ENCODE measurements around the gene LAMC1. TPM values are rescaled to one million over a fixed set of nuclear protein-coding genes. Genes with fewer than 3 reads are reported as not detected.
"Not testable (repeated sequence)": the region's sequence is repeated elsewhere in the genome, so short reads cannot be mapped to it uniquely, and the experiment has no call there.

The LAMC1 gene
- polyA plus RNA-seq, 1 donor (not counting 4 experiments of a cell fraction or from before 2014, with no cell fraction given): 66.6 TPM

DNA sequence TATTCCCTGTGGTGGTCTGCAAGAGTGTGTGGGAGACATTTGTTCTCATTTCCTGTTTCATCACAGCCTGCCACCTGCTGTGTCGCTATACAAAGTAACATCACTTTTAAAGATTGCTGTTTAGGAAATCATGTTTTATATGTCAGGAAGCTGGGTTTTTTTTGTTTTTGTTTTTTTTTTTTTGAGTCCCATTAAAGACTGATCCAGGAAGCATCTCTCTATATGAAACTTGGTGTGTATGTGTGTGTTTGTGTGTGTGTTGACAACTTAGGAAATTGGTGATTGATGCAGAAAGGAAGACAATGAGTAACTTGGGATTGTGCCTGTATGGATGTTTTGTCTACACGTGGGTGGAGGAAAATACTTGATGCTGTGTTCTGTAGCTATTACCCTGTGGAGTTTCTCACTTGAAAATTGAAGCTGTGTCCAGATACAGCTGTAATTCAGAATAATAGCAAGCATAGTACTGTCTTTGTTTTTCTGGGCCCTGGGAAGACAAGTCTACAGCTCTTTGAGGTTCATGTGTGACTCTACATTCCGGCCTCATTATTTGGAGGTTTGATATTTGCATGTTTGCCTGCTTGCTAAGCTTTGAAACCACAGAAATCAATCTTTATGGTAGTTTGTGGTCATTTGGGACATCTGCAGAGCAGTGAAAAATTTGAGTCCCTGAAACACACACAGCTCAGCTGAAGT, 47.9 kb downstream of the LAMC1 start:
- Histone ChIP-seq H4K20me1 (ENCODE audit: control insufficient read depth, extremely low read depth, insufficient read depth, low read length) (peaks cover 3% of the 10 kb centered on the region), H2AFZ (ENCODE audit: control insufficient read depth, low read length) (no peak overlapping the region), H3K4me2 (ENCODE audit: control insufficient read depth, extremely low read depth, insufficient read depth, low read depth, low read length) (no peak overlapping the region), H3K79me2 (ENCODE audit: control insufficient read depth, insufficient read depth, low read length) (peaks cover 42% of the 10 kb centered on the region), H3K9me1 (ENCODE audit: control insufficient read depth, extremely low read depth, insufficient read depth, low read length) (no peaks in the 10 kb centered on the region), H3K4me1 (ENCODE audit: control insufficient read depth, extremely low read depth, insufficient read depth, low read length) (peaks cover 21% of the 10 kb centered on the region), H3K36me3 (ENCODE audit: control insufficient read depth in 2 of 2, extremely low read depth in 1 of 2, insufficient read depth in 2 of 2, low read length in 2 of 2) (no peaks in the 10 kb centered on the region), H3K9me3 (ENCODE audit: control insufficient read depth, low read depth, low read length) (no peaks in the 10 kb centered on the region), H3K27me3 (ENCODE audit: control insufficient read depth, extremely low read depth, insufficient read depth, low read length) (no peaks in the 10 kb centered on the region), H3K27ac (ENCODE audit: control insufficient read depth, insufficient read depth, low read length) (no peak overlapping the region), H3K4me3 (ENCODE audit: control insufficient read depth in 2 of 3, extremely low read depth in 1 of 3, insufficient read depth in 2 of 3, low read depth in 1 of 3, low read length in 3 of 3) (no peak overlapping the region), H3K9ac (ENCODE audit: control insufficient read depth, extremely low read depth, insufficient read depth, low read length) (no peak overlapping the region)
- dilution Hi-C loops (cut with MboI; ENCODE audit: extremely low pct_ligation_motif_present, low sequenced_read_pairs): no loop called here
- no peak for DNase-seq (ENCODE audit: low read depth, low spot score)
- no peak for TF ChIP-seq EZH2 (IDR thresholded peaks at IDR 0.05; ENCODE audit: low read length)
- TF ChIP-seq, protein P1, sequence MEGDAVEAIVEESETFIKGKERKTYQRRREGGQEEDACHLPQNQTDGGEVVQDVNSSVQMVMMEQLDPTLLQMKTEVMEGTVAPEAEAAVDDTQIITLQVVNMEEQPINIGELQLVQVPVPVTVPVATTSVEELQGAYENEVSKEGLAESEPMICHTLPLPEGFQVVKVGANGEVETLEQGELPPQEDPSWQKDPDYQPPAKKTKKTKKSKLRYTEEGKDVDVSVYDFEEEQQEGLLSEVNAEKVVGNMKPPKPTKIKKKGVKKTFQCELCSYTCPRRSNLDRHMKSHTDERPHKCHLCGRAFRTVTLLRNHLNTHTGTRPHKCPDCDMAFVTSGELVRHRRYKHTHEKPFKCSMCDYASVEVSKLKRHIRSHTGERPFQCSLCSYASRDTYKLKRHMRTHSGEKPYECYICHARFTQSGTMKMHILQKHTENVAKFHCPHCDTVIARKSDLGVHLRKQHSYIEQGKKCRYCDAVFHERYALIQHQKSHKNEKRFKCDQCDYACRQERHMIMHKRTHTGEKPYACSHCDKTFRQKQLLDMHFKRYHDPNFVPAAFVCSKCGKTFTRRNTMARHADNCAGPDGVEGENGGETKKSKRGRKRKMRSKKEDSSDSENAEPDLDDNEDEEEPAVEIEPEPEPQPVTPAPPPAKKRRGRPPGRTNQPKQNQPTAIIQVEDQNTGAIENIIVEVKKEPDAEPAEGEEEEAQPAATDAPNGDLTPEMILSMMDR (optimal IDR thresholded peaks at IDR 0.05 in 1 of 3, IDR thresholded peaks at IDR 0.05 in 1 of 3, conservative IDR thresholded peaks at IDR 0.05 in 1 of 3; ENCODE audit: extremely low read depth in 1 of 3, insufficient read depth in 2 of 3, low read length in 3 of 3): no peak
- FAIRE-seq: no peak

DNA sequence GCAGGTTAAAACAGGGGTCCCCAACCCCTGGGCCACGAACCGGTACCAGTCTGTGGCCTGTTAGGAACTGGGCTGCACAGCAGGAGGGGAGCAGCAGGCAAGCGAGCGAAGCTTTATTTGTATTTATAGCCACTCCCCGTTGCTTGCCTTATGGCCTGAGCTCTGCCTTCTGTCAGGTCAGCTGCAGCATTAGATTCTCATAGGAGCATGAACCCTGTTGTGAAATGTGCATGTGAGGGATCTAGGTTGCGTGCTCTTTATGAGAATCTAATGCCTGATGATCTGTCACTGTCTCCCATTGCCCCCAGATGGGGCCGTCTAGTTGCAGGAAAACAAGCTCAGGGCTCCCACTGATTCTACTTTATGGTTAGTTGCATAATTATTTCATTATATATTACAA, 49.4 kb downstream of the LAMC1 start:
- FAIRE-seq; DNase-seq (ENCODE audit: low read depth, low spot score); H4K20me1 ChIP-seq (ENCODE audit: control insufficient read depth, extremely low read depth, insufficient read depth, low read length); H2AFZ ChIP-seq (ENCODE audit: control insufficient read depth, low read length); H3K27ac ChIP-seq (ENCODE audit: control insufficient read depth, insufficient read depth, low read length); dilution Hi-C loops (cut with MboI; ENCODE audit: extremely low pct_ligation_motif_present, low sequenced_read_pairs); H3K27me3 ChIP-seq (ENCODE audit: control insufficient read depth, extremely low read depth, insufficient read depth, low read length); H3K9ac ChIP-seq (ENCODE audit: control insufficient read depth, extremely low read depth, insufficient read depth, low read length); H3K36me3 ChIP-seq (ENCODE audit: control insufficient read depth in 2 of 2, extremely low read depth in 1 of 2, insufficient read depth in 2 of 2, low read length in 2 of 2); H3K9me3 ChIP-seq (ENCODE audit: control insufficient read depth, low read depth, low read length); H3K4me3 ChIP-seq (ENCODE audit: control insufficient read depth in 2 of 3, extremely low read depth in 1 of 3, insufficient read depth in 2 of 3, low read depth in 1 of 3, low read length in 3 of 3); H3K9me1 ChIP-seq (ENCODE audit: control insufficient read depth, extremely low read depth, insufficient read depth, low read length); H3K4me2 ChIP-seq (ENCODE audit: control insufficient read depth, extremely low read depth, insufficient read depth, low read depth, low read length): not testable (repeated sequence)
- Histone ChIP-seq H3K4me1 (ENCODE audit: control insufficient read depth, extremely low read depth, insufficient read depth, low read length) (peaks cover 21% of the 10 kb centered on the region), H3K79me2 (ENCODE audit: control insufficient read depth, insufficient read depth, low read length) (peaks cover 54% of the 10 kb centered on the region)

DNA sequence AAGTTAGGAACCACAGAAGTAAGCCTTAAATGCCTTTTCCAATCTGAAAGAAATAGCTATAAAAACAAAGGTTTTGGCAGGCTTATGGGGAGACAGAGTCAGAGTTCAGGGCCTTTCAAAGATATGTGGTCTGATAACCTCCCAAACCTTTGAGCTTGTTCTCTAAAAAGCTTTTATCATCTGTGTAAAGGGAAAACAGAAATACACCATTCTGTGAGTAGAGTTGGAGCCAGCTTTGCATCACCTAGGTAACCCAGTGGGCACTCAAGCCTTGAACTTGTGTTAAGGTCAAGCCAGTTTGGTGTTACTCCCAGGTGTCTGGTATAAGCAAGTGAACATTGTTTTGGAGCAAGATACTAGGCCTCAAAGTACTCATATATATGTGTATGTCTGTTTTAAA, 50.1 kb downstream of the LAMC1 start:
- Histone ChIP-seq H3K4me3 (ENCODE audit: control insufficient read depth in 2 of 3, extremely low read depth in 1 of 3, insufficient read depth in 2 of 3, low read depth in 1 of 3, low read length in 3 of 3) (no peak overlapping the region), H3K27ac (ENCODE audit: control insufficient read depth, insufficient read depth, low read length) (no peak overlapping the region), H3K9me1 (ENCODE audit: control insufficient read depth, extremely low read depth, insufficient read depth, low read length) (no peaks in the 10 kb centered on the region), H3K36me3 (ENCODE audit: control insufficient read depth in 2 of 2, extremely low read depth in 1 of 2, insufficient read depth in 2 of 2, low read length in 2 of 2) (peaks cover 0 to 2% of the 10 kb centered on the region in 2 experiments), H2AFZ (ENCODE audit: control insufficient read depth, low read length) (no peak overlapping the region), H3K4me1 (ENCODE audit: control insufficient read depth, extremely low read depth, insufficient read depth, low read length) (peaks cover 21% of the 10 kb centered on the region), H3K4me2 (ENCODE audit: control insufficient read depth, extremely low read depth, insufficient read depth, low read depth, low read length) (no peak overlapping the region), H3K9ac (ENCODE audit: control insufficient read depth, extremely low read depth, insufficient read depth, low read length) (no peak overlapping the region), H3K9me3 (ENCODE audit: control insufficient read depth, low read depth, low read length) (no peaks in the 10 kb centered on the region), H3K27me3 (ENCODE audit: control insufficient read depth, extremely low read depth, insufficient read depth, low read length) (no peaks in the 10 kb centered on the region), H3K79me2 (ENCODE audit: control insufficient read depth, insufficient read depth, low read length) (peaks cover 55% of the 10 kb centered on the region), H4K20me1 (ENCODE audit: control insufficient read depth, extremely low read depth, insufficient read depth, low read length) (peaks cover 4% of the 10 kb centered on the region)
- DNase-seq (ENCODE audit: low read depth, low spot score) (no peak), FAIRE-seq (no peak)
- dilution Hi-C loops (cut with MboI; ENCODE audit: extremely low pct_ligation_motif_present, low sequenced_read_pairs): no loop called here
- TF ChIP-seq, protein P1 (optimal IDR thresholded peaks at IDR 0.05 in 1 of 3, IDR thresholded peaks at IDR 0.05 in 1 of 3, conservative IDR thresholded peaks at IDR 0.05 in 1 of 3; ENCODE audit: extremely low read depth in 1 of 3, insufficient read depth in 2 of 3, low read length in 3 of 3): no peak
- TF ChIP-seq EZH2 (IDR thresholded peaks at IDR 0.05; ENCODE audit: low read length): no peak

All from keratinocyte (primary cell).